HG03108 (cell line): ENCODE results near the gene STARD5.
A peak's percentile ranks its signal among the peaks of the same experiment; 100 is the strongest.

Source experiments
- ATAC-seq: cut with Tn5 transposase; IDR thresholded peaks from one replicate; pipeline ENCODE4 v1.9.1; 2021; ENCODE audit warnings: moderate library complexity; ENCODE audit not compliant: unreplicated experiment

The STARD5 gene

GRCh38 chr15:81275711-81276392 is 48.1 kb downstream of the STARD5 start:
- ATAC-seq: no peak

DNA sequence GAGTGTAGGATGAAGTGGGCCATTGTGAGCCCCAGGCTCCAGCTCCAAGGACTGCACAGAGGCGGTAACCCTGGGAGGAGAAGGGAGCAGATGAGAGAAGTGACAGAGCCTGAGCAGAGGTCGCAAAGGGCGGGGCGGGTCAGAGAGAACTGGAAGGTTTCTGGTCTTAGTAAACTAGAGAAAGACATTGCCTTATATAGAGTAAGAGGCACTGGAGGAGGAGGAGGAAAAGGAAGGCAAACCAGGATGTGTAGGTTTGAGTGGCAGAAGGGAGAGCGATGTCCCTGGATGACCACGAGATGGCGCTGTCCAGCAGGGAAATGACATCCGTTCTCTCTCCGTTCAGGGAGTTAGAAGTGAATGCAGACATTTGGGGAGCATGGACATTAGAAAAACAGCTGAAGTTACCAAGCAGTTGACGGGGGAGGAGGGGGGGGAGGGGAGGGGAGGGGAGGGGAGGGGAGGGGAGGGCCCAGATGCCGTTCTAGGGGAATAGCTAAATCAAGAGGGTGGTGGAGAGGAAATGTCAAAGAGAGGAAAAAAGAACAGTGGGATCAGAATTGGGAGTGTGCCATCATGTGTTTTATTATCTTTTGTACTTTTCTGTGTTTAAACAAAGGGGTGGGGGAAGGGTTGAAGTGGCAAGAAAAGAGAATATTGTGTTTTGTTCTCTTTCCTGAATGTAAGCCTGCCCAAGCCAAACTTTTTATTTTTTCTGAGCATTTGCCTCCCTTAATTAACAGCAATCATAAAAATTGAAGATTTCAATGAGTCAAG is 48.8 kb downstream of the STARD5 start:
- ATAC-seq: no peak

GRCh38 chr15:81274255-81274654 is 49.7 kb downstream of the STARD5 start:
- no peak for ATAC-seq

DNA sequence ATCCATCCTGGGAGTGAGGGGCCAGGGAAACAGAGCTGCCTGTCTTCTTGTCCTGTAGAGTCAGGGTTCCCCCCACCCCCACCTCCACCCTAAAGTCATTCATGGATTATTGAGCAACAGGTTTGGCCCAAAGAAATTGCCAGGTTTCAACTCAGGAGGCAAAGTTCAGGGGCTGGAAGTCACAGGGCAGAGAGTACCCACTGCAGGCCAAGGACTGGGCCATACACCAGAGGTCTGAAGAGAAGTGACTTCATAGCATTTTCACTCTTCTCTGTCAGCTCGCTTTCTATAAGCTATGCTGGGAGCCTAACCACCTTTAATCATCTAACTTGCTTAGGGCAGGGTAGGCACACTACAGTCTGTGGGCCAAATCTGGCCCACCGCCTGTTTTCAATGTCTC is 50.1 kb downstream of the STARD5 start:
- no peak for ATAC-seq

- ATAC-seq: no peak
Observed at GRCh38 chr15:81273200-81273599, 50.7 kb downstream of the STARD5 start.

GRCh38 chr15:81271761-81272644 is 51.9 kb downstream of the STARD5 start:
- no peak for ATAC-seq

DNA sequence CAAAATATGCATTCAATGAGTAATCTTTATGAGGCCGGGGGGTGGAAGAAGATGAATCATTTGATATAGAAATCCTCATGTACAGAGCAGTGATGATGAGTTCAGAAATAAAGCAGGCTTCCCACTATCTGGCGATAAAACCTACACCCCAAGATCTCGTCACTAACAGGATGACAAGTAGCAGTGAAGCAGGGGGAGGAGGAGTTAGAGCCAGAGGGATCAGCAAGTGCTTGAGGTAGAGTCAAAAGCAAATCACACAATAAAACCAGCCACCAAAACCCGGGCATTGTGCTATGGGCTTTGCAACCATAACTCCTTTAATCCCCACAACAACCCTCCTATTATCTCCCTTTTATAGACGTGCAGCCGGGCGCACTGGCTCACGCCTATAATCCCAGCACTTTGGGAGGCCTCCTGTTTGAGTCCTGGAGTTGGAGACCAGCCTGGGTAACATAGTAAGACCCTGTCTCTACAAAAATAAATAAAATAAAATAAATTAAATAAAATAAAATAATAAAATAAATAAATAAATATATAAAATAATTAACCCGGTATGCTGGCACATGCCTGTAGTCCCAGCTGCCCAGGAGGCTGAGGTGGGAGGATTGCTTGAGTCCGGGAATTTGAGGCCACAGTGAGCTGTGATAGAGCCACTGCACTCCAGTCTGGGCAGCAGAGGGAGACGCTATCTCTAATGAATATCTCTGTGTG is 53.0 kb downstream of the STARD5 start:
- no peak for ATAC-seq

- ATAC-seq: no peak
Observed at GRCh38 chr15:81270188-81270587, 53.8 kb downstream of the STARD5 start.

GRCh38 chr15:81268881-81269601 is 54.9 kb downstream of the STARD5 start:
- no peak for ATAC-seq

DNA sequence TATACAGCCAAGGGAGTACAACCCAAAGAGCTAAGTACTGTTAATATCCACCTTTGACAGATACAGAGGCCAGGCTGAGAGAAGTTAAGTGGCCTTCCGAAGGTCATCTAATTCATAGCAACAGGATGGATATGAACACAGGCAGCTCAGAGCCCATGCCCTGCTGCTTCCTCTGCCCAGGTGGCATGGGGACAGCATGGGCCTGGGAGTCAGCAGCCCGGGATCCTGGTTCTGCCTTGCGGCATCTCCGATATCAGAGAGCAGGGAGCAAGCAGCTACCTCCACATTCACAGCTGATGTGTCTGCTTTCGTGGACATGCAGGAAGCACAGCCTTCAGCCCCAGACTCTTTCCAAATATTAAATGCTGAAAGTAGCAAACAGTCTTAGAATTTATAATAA is 55.6 kb downstream of the STARD5 start:
- ATAC-seq: no peak

- peak; percentile 70 for ATAC-seq
Observed at GRCh38 chr15:81265944-81266775, 57.8 kb downstream of the STARD5 start.

DNA sequence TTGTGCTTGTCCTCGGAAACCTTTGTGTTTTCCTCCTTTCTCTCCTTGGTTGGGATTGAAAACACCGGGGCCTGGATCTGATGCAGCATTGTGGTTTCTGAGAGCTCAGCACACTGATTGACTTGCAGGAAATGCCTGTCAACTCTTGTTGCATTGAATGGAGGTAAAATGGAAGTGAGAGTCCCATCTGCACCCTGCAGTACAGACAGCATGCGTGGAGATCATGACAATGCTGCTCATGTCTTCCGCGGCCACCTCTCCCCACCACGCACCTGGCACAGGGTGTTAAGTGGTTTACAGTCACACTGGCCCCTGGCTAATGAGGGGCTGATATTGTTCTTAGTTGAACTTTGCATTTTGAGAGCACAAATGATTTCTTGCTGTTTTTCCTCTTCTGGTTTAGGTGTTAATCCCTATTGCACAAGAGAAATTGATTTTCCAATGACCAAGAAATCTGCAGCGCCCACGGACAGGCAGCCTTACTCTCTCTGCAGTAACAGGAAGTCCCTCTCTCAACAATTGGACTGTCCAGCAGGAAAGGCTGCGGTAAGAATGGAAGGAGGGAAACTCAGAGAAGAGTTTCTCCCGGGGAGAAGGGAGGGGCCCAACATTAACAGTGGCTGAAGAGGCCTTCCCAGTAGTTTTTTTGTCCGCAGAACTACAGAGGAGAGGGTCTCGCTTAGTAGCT is 58.5 kb downstream of the STARD5 start:
- ATAC-seq: no peak

DNA sequence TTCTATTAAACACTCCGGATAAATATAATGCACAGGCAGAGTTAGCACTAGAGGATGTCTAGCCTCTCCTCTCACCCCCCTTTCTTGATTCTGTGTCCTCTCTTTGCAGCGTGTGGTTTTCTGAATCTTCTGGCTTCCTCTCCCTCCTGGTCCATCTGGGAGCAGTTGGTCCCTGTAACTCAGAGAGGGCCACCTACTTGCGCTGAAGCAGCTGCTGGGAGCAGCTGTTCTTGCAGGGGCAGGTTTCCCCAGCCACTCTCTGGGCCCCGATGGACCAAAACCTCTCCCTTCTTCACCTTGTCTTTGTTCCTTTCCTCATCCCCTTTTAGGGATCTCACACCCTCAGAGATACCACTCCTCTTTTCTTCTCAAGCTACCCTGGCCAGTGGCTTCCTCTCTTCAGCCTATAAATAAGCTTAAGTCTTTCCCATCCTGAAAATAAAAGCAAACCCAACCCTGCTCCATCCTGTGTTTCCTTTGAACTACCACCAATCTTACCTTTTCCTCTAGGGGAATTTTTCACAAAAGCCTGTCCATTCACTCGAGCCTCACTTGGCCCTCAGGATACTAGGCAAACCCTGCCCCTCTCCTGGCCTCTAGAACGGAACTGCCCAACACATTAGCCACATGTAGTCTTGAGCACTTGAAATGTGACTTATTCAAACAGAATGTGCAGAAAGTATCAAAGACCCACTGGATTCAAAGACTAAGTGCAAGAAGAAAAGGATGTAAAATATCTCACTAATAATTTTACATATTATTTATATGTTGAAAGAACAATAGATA is 59.7 kb downstream of the STARD5 start:
- ATAC-seq: no peak

DNA sequence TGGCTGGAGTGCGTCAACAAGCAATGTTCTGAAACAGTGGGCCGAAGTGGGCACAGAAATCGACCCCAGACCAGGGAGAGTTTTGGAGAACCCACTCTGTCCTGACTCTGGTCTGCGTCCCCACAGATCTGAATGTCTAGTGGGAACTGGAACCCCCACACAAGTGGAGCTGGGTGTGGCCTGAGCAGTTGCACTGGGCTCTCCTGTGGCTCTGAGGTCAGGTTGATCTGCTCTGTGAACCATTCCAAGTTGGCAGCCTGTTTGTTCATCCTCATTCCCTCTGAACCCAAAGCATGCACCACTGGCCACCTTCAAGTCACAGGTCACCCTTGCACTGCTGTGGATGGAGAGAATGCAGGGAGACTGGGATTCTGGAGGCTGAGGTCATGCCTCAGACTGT is 60.5 kb downstream of the STARD5 start:
- ATAC-seq: no peak

GRCh38 chr15:81261172-81261811 is 62.6 kb downstream of the STARD5 start:
- ATAC-seq: no peak

DNA sequence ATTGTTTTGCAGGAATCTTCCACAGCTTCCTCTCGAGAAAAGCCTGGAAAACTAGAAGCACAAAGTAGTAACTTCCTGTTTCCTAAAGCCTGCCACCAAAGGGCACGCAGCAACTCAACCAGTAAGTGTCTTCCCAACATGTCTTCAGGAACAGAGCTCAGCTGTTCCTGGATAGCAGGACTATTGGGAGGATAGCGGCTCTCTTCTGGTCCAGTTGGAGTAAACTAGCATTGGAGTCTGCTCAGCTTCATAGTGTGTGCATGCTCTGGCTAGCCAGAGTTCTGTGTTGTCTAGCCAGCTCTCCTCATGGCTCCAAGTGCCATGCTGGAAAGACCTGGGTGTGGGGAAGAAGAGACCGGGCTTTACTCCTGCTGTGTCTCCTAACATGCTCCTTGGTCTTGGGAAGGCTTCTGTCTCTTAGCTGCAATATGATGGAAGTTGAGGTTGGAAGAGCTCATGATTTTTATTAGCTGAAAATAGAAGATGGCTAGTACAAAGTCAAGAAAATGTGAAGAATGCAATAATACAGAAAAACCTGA is 64.1 kb downstream of the STARD5 start:
- ATAC-seq: no peak
